Measurements from ENCODE around the gene METRNL. TPM values are rescaled to one million over a fixed set of nuclear protein-coding genes. Genes with fewer than 3 reads are reported as not detected.
"Not testable (repeated sequence)": the region's sequence is repeated elsewhere in the genome, so short reads cannot be mapped to it uniquely, and the experiment has no call there.

Gene METRNL
- total RNA-seq, 1 experiment from 2014 or later: 46.2 TPM

GRCh38 chr17:83046448-83047181 is 32.8 kb upstream of the METRNL start:
- no peak for DNase-seq
- H3K27me3 ChIP-seq: no peaks in the 10 kb centered on the region
- no peak overlapping the region for H3K4me3 ChIP-seq
- peaks cover 13% of the 10 kb centered on the region; the same call in 1 of the 2 replicates for H3K9me3 ChIP-seq (replicated peaks)
- 0 out of 2 replicates have a peak, but pooled peaks cover 2% of the 10 kb centered on the region for H3K36me3 ChIP-seq
- H3K4me1 ChIP-seq: no peaks in the 10 kb centered on the region
- H3K27ac ChIP-seq: no peak overlapping the region

GRCh38 chr17:83047182-83047478 is 32.3 kb upstream of the METRNL start:
- no peaks in the 10 kb centered on the region for H3K4me1 ChIP-seq
- H3K27ac ChIP-seq: no peak overlapping the region
- no peaks in the 10 kb centered on the region for H3K36me3 ChIP-seq
- peaks cover 13% of the 10 kb centered on the region; the same call in 1 of the 2 replicates for H3K9me3 ChIP-seq (replicated peaks)
- no peak overlapping the region for H3K4me3 ChIP-seq
- DNase-seq: no peak
- no peaks in the 10 kb centered on the region for H3K27me3 ChIP-seq

DNA sequence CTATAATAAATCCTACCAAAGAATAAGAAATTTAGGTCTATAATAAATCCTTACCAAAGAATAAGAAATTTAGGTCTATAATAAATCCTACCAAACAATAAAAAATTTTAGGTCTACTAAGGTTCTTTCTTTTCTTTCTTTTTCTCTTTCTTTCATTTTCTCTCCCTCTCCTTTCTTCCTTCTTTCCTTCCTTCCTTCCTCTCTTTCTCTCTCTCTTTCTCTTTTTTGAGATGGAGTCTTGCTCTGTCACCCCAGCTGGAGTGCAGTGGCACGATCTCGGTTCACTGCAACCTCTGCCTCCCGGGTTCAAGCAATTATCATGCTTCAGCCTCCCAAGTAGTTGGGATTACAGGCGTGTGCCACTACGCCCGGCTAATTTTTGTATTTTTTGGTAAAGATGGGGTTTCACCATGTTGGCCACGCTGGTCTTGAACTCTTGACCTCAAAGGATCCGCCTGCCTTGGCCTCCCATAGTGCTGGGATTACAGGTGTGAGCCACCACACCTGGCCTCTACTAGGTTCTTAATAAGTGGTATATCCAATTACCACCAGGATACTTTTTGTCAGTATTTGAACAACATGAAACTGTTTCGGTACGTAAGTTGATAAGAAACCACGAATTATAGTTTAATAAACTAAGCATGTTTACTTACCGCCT is 31.5 kb upstream of the METRNL start:
- not testable (repeated sequence) for H3K4me3 ChIP-seq, H3K36me3 ChIP-seq, H3K27me3 ChIP-seq, H3K4me1 ChIP-seq, H3K27ac ChIP-seq, DNase-seq
- 0 out of 2 replicates have a peak, but pooled peaks cover 13% of the 10 kb centered on the region for H3K9me3 ChIP-seq (replicated peaks)

GRCh38 chr17:83050651-83051395 is 28.6 kb upstream of the METRNL start:
- Histone ChIP-seq H3K9me3 (replicated peaks) (0 out of 2 replicates have a peak, but pooled peaks cover 5% of the 10 kb centered on the region), H3K27me3 (no peaks in the 10 kb centered on the region), H3K27ac (peak overlapping the region; percentile 41; the same call in 1 of the 2 replicates), H3K4me1 (peaks cover 6% of the 10 kb centered on the region), H3K36me3 (no peaks in the 10 kb centered on the region), H3K4me3 (peak overlapping the region; percentile 66)
- no peak for DNase-seq

DNA sequence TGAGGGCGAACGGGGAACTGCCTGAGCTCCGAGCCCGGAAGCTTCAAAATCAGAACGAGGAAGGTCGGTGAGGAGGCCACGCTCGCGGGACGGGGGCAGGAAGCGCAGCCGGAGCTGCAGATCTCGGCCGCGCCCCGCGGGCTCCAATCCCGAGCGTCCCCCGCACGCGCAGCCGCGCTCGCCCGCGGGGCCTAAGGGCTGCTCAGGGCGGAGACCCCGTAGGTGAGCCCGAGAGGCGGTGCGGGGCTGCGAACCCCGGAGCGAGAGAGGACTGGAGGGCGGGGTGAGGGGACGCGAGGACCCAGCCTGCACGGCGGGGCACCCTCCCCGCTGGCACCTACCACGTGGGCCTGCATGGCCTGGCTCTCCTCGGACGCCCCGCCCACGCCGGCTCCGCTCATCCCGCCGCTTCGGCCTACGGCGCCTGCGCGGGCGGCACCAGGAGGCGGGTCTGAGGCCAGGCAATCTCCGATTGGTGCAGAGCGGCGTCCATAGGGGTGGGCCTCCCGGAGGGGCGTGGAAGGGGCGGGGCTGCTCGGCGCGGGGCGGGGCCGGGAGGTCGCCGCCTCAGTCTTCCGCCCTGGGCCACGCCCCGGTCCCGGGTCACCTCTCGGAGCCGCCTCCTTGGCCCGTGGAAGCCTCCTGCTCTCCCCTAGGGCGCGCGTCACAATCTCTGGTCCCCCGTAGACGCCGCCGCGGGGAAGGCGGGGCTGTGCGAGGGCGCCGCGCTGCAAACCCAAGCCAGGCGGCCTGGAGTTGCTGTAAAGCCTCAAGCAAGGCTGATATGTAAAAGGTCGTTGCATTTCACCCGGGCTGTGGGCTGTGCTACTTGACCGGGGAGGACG is 27.8 kb upstream of the METRNL start:
- H3K4me1 ChIP-seq: peaks cover 14% of the 10 kb centered on the region
- H3K4me3 ChIP-seq: peak overlapping the region; percentile 66
- 0 out of 2 replicates have a peak, but pooled peaks cover 1% of the 10 kb centered on the region for H3K9me3 ChIP-seq (replicated peaks)
- H3K27me3 ChIP-seq: no peaks in the 10 kb centered on the region
- peak; percentile 99 for DNase-seq
- H3K36me3 ChIP-seq: no peaks in the 10 kb centered on the region
- H3K27ac ChIP-seq: peak overlapping the region; percentile 44

GRCh38 chr17:83052241-83052564 is 27.2 kb upstream of the METRNL start:
- Histone ChIP-seq H3K9me3 (replicated peaks) (no peaks in the 10 kb centered on the region), H3K4me1 (peaks cover 14% of the 10 kb centered on the region), H3K27ac (peak overlapping the region; percentile 44), H3K36me3 (no peaks in the 10 kb centered on the region), H3K4me3 (peak overlapping the region; percentile 66), H3K27me3 (no peaks in the 10 kb centered on the region)
- no peak for DNase-seq

GRCh38 chr17:83053021-83053681 is 26.3 kb upstream of the METRNL start:
- no peaks in the 10 kb centered on the region for H3K27me3 ChIP-seq
- H3K9me3 ChIP-seq (replicated peaks): no peaks in the 10 kb centered on the region
- peaks cover 14% of the 10 kb centered on the region for H3K4me1 ChIP-seq
- DNase-seq: no peak
- H3K36me3 ChIP-seq: no peaks in the 10 kb centered on the region
- no peak overlapping the region for H3K27ac ChIP-seq
- H3K4me3 ChIP-seq: no peak overlapping the region

DNA sequence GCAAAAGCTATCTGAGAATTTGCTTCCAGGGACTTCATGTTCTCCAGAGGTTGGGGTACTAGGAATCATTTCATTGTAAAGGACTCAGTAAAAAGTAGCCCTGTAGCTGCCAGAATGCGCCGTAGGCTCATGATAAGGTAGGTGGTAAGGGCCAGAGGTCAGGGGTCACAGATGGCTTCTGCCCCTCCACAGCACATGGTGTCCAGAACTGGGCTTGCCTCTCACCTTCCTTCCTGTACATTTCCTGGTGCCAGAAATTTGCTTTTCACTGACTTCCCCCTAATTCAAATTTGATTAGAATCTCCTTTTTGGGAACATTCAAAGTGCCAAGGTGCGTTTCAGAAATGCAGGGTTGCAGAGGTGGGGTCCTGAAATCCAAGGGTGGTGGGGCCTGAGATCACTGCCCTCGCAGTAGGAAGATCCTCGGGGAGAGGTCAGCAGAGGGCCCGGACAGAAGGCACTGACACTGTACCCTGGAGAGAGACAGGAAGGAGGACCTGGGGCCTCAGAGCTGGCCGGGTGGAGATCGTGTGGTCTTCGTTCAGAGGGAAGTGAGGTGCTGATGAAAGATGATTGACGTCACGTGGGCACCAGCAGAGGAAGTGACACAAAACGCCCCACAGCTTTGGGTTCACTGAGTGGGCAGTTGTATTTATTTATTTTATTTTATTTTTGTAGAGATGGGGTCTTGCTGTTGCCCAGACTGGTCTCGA is 25.5 kb upstream of the METRNL start:
- Histone ChIP-seq H3K27ac (no peak overlapping the region), H3K4me1 (peaks cover 14% of the 10 kb centered on the region), H3K27me3 (no peaks in the 10 kb centered on the region), H3K36me3 (no peaks in the 10 kb centered on the region), H3K9me3 (replicated peaks) (no peaks in the 10 kb centered on the region), H3K4me3 (no peak overlapping the region)
- DNase-seq: no peak

- no peaks in the 10 kb centered on the region for H3K27me3 ChIP-seq
- H3K9me3 ChIP-seq (replicated peaks): no peaks in the 10 kb centered on the region
- peaks cover 14% of the 10 kb centered on the region for H3K4me1 ChIP-seq
- no peak overlapping the region for H3K4me3 ChIP-seq
- no peaks in the 10 kb centered on the region for H3K36me3 ChIP-seq
- DNase-seq: no peak
- H3K27ac ChIP-seq: no peak overlapping the region
Observed at GRCh38 chr17:83054518-83055125, 24.8 kb upstream of the METRNL start.

DNA sequence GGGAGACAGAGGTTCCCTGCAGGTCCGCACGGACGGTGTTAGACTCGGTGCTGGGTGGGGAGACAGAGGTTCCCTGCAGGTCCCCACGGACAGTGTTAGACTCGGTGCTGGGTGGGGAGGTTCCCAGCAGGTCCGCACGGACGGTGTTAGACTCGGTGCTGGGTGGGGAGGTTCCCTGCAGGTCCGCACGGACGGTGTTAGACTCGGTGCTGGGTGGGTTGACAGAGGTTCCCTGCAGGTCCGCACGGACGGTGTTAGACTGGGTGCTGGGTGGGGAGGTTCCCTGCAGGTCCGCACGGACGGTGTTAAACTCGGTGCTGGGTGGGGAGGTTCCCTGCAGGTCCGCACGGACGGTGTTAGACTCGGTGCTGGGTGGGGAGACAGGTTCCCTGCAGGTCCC is 24.2 kb upstream of the METRNL start:
- H3K4me3 ChIP-seq; H3K36me3 ChIP-seq; H3K27me3 ChIP-seq; DNase-seq; H3K9me3 ChIP-seq (replicated peaks); H3K27ac ChIP-seq: not testable (repeated sequence)
- peaks cover 14% of the 10 kb centered on the region for H3K4me1 ChIP-seq

- no peaks in the 10 kb centered on the region for H3K36me3 ChIP-seq
- no peaks in the 10 kb centered on the region for H3K27me3 ChIP-seq
- H3K27ac ChIP-seq: no peak overlapping the region
- H3K4me3 ChIP-seq: no peak overlapping the region
- H3K4me1 ChIP-seq: peaks cover 14% of the 10 kb centered on the region
- 0 out of 2 replicates have a peak, but pooled peaks cover 3% of the 10 kb centered on the region for H3K9me3 ChIP-seq (replicated peaks)
- DNase-seq: peak in 1 of 2 experiments; percentile 58
Observed at GRCh38 chr17:83055911-83056582, 23.4 kb upstream of the METRNL start.

GRCh38 chr17:83056583-83057396 is 22.6 kb upstream of the METRNL start:
- H3K27ac ChIP-seq: no peak overlapping the region
- 0 out of 2 replicates have a peak, but pooled peaks cover 3% of the 10 kb centered on the region for H3K9me3 ChIP-seq (replicated peaks)
- H3K27me3 ChIP-seq: no peaks in the 10 kb centered on the region
- no peak for DNase-seq
- no peaks in the 10 kb centered on the region for H3K36me3 ChIP-seq
- no peak overlapping the region for H3K4me3 ChIP-seq
- peaks cover 14% of the 10 kb centered on the region for H3K4me1 ChIP-seq

All from SJCRH30 (cell line).